ENCODE results near the gene SNORC.

SNORC gene

DNA sequence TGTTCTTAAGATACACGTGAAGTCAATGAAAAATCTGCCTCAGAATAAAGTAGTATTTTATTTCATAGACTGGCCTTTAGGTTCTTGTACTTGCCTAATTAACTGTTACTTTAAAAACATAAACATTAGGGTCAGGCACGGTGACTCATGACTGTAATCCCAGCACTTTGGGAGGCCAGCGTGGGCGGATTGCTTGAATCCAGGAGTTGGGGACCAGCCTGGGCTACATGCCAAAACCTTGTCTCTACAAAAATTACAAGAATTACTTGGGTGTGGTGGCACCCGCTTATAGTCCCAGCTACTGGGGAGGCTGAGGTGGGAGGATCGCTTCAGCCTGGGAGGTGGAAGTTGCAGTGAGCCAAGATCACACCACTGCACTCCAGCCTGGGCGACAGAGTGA lies 16.0 kb upstream of the SNORC start:
- peak; percentile 51 for DNase-seq (ENCODE audit: low read depth)
- TF ChIP-seq CTCF (conservative IDR thresholded peaks at IDR 0.05; ENCODE audit: low read length): no peak

GRCh38 chr2:232857158-232857563 lies 12.9 kb upstream of the SNORC start:
- TF ChIP-seq CTCF (conservative IDR thresholded peaks at IDR 0.05; ENCODE audit: low read length): no peak
- no peak overlapping the region for H3K4me3 ChIP-seq (ENCODE audit: low read length)
- peak; percentile 46 for DNase-seq (ENCODE audit: low read depth)

More for the DNA sequence above, 16.0 kb upstream of the SNORC start:
- no peak overlapping the region for H3K4me3 ChIP-seq (ENCODE audit: low read length)

DNA sequence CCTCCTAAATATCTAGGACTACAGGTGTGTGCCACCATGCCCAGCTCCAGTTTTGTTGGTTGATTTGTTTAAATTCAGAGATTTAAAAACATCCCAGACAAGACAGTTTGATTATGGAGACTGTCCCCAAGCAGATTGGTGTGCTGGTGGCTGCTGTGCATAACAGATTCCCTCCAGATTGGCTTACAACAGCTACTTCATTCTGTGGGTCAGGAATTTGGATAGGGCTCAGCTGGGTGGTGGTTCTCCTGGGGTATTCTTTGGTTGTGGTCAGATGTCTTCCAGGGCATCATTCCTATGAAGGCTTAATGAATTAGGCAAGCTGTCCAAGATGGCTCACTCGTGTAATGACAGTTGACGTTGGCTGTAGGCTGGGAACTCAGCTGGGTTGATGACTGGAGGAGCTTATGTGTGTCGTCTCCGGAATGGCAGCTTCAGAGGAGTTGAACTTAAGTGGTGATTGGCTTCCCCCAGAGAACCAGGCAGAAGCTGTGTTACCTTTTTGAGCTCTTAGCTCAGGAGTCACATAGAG lies 10.6 kb upstream of the SNORC start:
- no peak overlapping the region for H3K4me3 ChIP-seq (ENCODE audit: low read length)
- TF ChIP-seq CTCF (conservative IDR thresholded peaks at IDR 0.05; ENCODE audit: low read length): no peak
- DNase-seq (ENCODE audit: low read depth): no peak

GRCh38 chr2:232860593-232861241 lies 9.3 kb upstream of the SNORC start:
- DNase-seq (ENCODE audit: low read depth): no peak
- TF ChIP-seq CTCF (conservative IDR thresholded peaks at IDR 0.05; ENCODE audit: low read length): no peak
- H3K4me3 ChIP-seq (ENCODE audit: low read length): no peak overlapping the region

- DNase-seq (ENCODE audit: low read depth): no peak
- no peak for TF ChIP-seq CTCF (conservative IDR thresholded peaks at IDR 0.05; ENCODE audit: low read length)
Measured at GRCh38 chr2:232861353-232861752, 8.7 kb upstream of the SNORC start.

GRCh38 chr2:232863996-232864395 lies 6.1 kb upstream of the SNORC start:
- DNase-seq (ENCODE audit: low read depth): no peak
- no peak for TF ChIP-seq CTCF (conservative IDR thresholded peaks at IDR 0.05; ENCODE audit: low read length)

More at GRCh38 chr2:232861353-232861752, 8.7 kb upstream of the SNORC start:
- no peak overlapping the region for H3K4me3 ChIP-seq (ENCODE audit: low read length)

GRCh38 chr2:232865165-232865564 lies 4.9 kb upstream of the SNORC start:
- no peak for TF ChIP-seq CTCF (conservative IDR thresholded peaks at IDR 0.05; ENCODE audit: low read length)
- no peak for DNase-seq (ENCODE audit: low read depth)
- no peak overlapping the region for H3K4me3 ChIP-seq (ENCODE audit: low read length)

More at GRCh38 chr2:232863996-232864395, 6.1 kb upstream of the SNORC start:
- H3K4me3 ChIP-seq (ENCODE audit: low read length): no peak overlapping the region

Measured in AG10803 (cell line).